Peyer's patch (tissue), 4 donors: ENCODE data around the gene TIFAB.

ENCODE experiments used
- CTCF ChIP-seq, 6 experiments: fragments of 450-650 bp in 4 of 6; fragments of 200-600 bp in 2 of 6; sonication (generic) in 1 of 6; IDR thresholded peaks; one replicate each; pipeline ENCODE4 v1.5.1; 2017 to 2019; ENCODE audit warnings: antibody characterized with exemption in 6 of 6, mild to moderate bottlenecking in 3 of 6, moderate library complexity in 1 of 6
- POLR2A ChIP-seq, 2 donors: fragments of 450-650 bp; IDR thresholded peaks; one replicate each; pipeline ENCODE4 v1.5.1; 2017; ENCODE audit warnings: antibody characterized with exemption in 2 of 2, mild to moderate bottlenecking in 2 of 2, moderate library complexity in 2 of 2

- TF ChIP-seq CTCF (IDR thresholded peaks at IDR 0.05) (no peak), POLR2A (IDR thresholded peaks at IDR 0.05) (no peak)
These were observed 50.1 kb downstream of the TIFAB start for GRCh38 chr5:135402031-135402430.
